Right lobe of liver (tissue), 6 donors: ENCODE results near the gene WDR13. TPM values are rescaled to one million over a fixed set of nuclear protein-coding genes. Genes with fewer than 3 reads are reported as not detected.

Source experiments
- ATAC-seq, 4 donors: fragments of 200-7000 bp; cut with Tn5 transposase; one replicate each; pipeline ENCODE4 v1.9.1; 2020; ENCODE audit warnings: mild to moderate bottlenecking in 4 of 4, moderate library complexity in 4 of 4
- DNase-seq, 3 donors: peaks; one replicate each; pipeline ENCODE4 v3.0.0-alpha.2; 2020
- H3K27ac ChIP-seq, 3 donors: fragments of 200-600 bp; one replicate each; pipeline ENCODE4 v1.8.0; 2022
- H3K27me3 ChIP-seq, 2 donors: fragments of 200-600 bp; one replicate each; pipeline ENCODE4 v1.8.0; 2022
- H3K36me3 ChIP-seq, 4 donors: fragments of 200-600 bp; sonication (generic) in 1 of 4; one replicate each; pipeline versions ENCODE4 v1.5.1 to v1.8.0; 2017 to 2022; ENCODE audit warnings: control low read depth in 1 of 4
- H3K4me1 ChIP-seq, 4 donors: fragments of 200-600 bp; sonication (generic) in 1 of 4; one replicate each; pipeline versions ENCODE4 v1.5.1 to v1.8.0; 2017 to 2022; ENCODE audit warnings: control low read depth in 1 of 4
- H3K4me3 ChIP-seq, 3 donors: fragments of 200-600 bp; one replicate each; pipeline ENCODE4 v1.8.0; 2022
- H3K9me3 ChIP-seq, 4 donors: fragments of 200-600 bp; sonication (generic) in 1 of 4; one replicate each; pipeline versions ENCODE4 v1.5.1 to v1.8.0; 2017 to 2022; ENCODE audit warnings: control low read depth in 1 of 4
- POLR2A ChIP-seq: fragments of 450-650 bp; IDR thresholded peaks from one replicate; pipeline ENCODE4 v1.6.1; 2017; ENCODE audit warnings: antibody characterized with exemption, mild to moderate bottlenecking
- WGBS: methylation state at CpG from one replicate; pipeline ENCODE4 v1.1.6; 2018; ENCODE audit warnings: low coverage, low lambda C conversion rate; ENCODE audit not compliant: insufficient coverage; ENCODE audit errors: missing lambda C conversion rate; 5-methylcytosine and 5-hydroxymethylcytosine counted together
- intact Hi-C, 2 donors: fragments of 100-400 bp; cut with DNase I; formaldehyde crosslinking; loops; one replicate each; pipeline versions ENCODE4 v1.11.2 to v1.14.1; 2022
- total RNA-seq, 6 experiments: library from RNA; depleted of rRNA in 2 of 6; stranded (reverse); fragments of >200 nt in 2 of 6; fragmentation: NEBNext Ultra II Directional in 3 of 6; extraction: Animal tissue kit (Norgen Biotek cat#: 25700) in 3 of 6; gene quantifications; one replicate each; pipeline versions ENCODE4 v1.1.0 to v1.2.4, GENCODE V29; 2016 to 2023
- TF ChIP-seq, protein P1 (sequence below), 4 donors: fragments of 200-600 bp in 3 of 4; fragments of 450-650 bp in 1 of 4; IDR thresholded peaks; one replicate each; pipeline versions ENCODE4 v1.5.1 to v1.8.0; 2016 to 2022; ENCODE audit warnings: antibody characterized with exemption in 4 of 4, mild to moderate bottlenecking in 2 of 4
- donor health status: DM: no; HTN: yes; CAD: no.
- donor health status: DM: no; HTN: no; CAD: no.
- donor health status: DM: no; HTN: no; CAD: no.
- donor health status: DM: no; HTN: yes; CAD: no.
- donor health status: DM: no; HTN: yes; CAD: no.

The WDR13 gene
- total RNA-seq, 6 experiments from 2014 or later = 46.5 to 193 (median 80.8) TPM

DNA sequence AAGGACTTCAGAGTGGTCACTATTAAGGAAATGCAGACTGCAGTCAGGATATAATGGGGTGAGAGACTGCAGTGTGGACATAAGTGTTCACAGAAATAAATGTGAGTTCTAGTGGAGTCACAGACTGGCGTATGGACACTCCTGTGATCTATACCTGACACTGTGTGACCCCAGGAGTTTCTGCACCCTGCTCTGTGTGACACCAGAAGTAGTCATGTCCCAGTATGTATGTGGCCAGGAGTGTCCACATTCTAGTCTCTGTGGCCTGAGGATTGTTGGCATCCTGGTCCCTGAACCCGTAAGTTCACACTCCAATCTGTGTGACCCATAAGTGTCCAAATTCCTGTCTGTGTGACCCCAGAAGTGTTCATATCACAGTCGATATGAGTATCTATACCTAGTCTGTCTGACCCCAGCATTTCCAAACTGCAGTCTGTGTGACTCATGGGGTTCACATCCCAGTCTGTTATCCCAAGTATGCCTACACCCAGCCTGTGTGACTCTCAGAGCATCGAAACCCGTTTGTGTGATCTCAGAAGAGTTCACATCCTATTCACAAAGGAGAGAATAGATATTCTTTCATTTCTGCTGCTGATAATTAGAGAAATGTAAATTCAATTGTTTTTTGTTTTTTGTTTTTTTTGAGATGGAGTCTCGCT lies 16.3 kb downstream of the WDR13 start:
- Histone ChIP-seq H3K4me1 (no peaks in the 10 kb centered on the region), H3K27ac (no peak overlapping the region), H3K36me3 (no peaks in the 10 kb centered on the region), H3K27me3 (no peaks in the 10 kb centered on the region), H3K4me3 (no peak overlapping the region), H3K9me3 (no peaks in the 10 kb centered on the region)
- DNase-seq (no peak), ATAC-seq (no peak)
- WGBS = 45% methylated on average over 3 of the region's 6 CpGs
- TF ChIP-seq POLR2A = no peak
- TF ChIP-seq, protein P1, sequence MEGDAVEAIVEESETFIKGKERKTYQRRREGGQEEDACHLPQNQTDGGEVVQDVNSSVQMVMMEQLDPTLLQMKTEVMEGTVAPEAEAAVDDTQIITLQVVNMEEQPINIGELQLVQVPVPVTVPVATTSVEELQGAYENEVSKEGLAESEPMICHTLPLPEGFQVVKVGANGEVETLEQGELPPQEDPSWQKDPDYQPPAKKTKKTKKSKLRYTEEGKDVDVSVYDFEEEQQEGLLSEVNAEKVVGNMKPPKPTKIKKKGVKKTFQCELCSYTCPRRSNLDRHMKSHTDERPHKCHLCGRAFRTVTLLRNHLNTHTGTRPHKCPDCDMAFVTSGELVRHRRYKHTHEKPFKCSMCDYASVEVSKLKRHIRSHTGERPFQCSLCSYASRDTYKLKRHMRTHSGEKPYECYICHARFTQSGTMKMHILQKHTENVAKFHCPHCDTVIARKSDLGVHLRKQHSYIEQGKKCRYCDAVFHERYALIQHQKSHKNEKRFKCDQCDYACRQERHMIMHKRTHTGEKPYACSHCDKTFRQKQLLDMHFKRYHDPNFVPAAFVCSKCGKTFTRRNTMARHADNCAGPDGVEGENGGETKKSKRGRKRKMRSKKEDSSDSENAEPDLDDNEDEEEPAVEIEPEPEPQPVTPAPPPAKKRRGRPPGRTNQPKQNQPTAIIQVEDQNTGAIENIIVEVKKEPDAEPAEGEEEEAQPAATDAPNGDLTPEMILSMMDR (IDR thresholded peaks at IDR 0.05) = no peak
- intact Hi-C loops = no loop called here

- no peak for ATAC-seq
- no peak overlapping the region for H3K27ac ChIP-seq
- WGBS = 44% methylated on average over 3 of the region's 5 CpGs
Measured at GRCh38 chrX:48616576-48616975, 19.3 kb downstream of the WDR13 start.

GRCh38 chrX:48617542-48618340 lies 20.4 kb downstream of the WDR13 start:
- ATAC-seq (peak in 2 of 4 donors; percentile 38 to 59), DNase-seq (no peak)
- 39% methylated on average over 5 of the region's 8 CpGs for WGBS
- Histone ChIP-seq H3K27me3 (no peaks in the 10 kb centered on the region), H3K9me3 (no peaks in the 10 kb centered on the region), H3K4me1 (no peaks in the 10 kb centered on the region), H3K4me3 (no peak overlapping the region), H3K27ac (no peak overlapping the region), H3K36me3 (no peaks in the 10 kb centered on the region)
- TF ChIP-seq, protein P1 (IDR thresholded peaks at IDR 0.05) = no peak
- TF ChIP-seq POLR2A = no peak
- intact Hi-C loops = no loop called here

More at GRCh38 chrX:48616576-48616975, 19.3 kb downstream of the WDR13 start:
- H3K4me3 ChIP-seq = no peak overlapping the region
- no peak for TF ChIP-seq POLR2A
- TF ChIP-seq, protein P1 (IDR thresholded peaks at IDR 0.05) = no peak
- H3K9me3 ChIP-seq = no peaks in the 10 kb centered on the region
- no peaks in the 10 kb centered on the region for H3K36me3 ChIP-seq
- no peaks in the 10 kb centered on the region for H3K4me1 ChIP-seq
- H3K27me3 ChIP-seq = no peaks in the 10 kb centered on the region
- DNase-seq = no peak
- intact Hi-C loops = no loop called here

GRCh38 chrX:48626401-48627298 lies 29.4 kb downstream of the WDR13 start:
- H3K4me3 ChIP-seq = no peak overlapping the region
- intact Hi-C loops = no loop called here
- H3K27ac ChIP-seq = no peak overlapping the region
- TF ChIP-seq, protein P1 (IDR thresholded peaks at IDR 0.05) = no peak
- no peak for TF ChIP-seq POLR2A
- no peak for DNase-seq
- no peak for ATAC-seq
- no peaks in the 10 kb centered on the region for H3K27me3 ChIP-seq
- no peaks in the 10 kb centered on the region for H3K4me1 ChIP-seq
- H3K9me3 ChIP-seq = no peaks in the 10 kb centered on the region
- WGBS = 71% methylated on average over 5 of the region's 5 CpGs
- no peaks in the 10 kb centered on the region for H3K36me3 ChIP-seq
